Measurements from ENCODE around the gene GLB1L2.
"Not testable (repeated sequence)": the region's sequence is repeated elsewhere in the genome, so short reads cannot be mapped to it uniquely, and the experiment has no call there.

The GLB1L2 gene

DNA sequence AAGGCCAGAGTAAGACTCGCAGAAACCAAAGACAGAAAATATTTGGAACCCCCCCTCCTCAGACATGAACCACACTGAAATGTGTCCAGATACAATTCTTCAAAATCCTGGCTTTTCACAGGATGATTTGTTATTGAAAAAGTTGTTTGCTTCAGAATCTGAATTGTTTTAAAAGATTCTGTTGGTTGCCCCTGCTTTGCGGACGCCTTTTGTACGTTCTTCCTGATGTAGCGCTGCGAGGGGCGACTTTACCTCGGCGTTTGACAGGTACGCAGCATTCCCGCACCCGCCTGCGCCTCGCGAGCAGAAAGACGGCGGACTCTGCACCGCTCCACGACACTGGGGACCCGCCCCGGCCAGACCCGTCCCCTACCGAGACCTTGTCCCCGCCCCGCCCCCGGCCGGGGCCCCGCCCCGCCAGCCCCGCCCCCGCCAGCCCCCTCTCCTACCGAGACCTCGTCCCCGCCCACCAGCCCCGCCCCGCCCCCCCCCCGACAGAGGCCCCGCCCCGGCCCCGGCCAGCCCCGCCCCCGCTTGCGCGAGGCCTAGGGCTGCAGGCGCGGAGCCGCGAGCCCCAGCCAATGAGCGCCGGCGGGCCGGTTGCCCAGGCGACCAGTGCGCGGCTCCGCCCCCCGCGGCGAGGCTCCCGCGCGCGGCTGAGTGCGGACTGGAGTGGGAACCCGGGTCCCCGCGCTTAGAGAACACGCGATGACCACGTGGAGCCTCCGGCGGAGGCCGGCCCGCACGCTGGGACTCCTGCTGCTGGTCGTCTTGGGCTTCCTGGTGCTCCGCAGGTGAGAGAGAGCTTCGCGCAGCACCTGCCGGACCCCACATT is at the start of gene GLB1L2:
Gene GLB1L2, plus strand, starts transcription at position 635 of the 835 bp plus-strand sequence. Its CDS starts 74 bp downstream, at position 709.
- in situ Hi-C loops (cut with HindIII; ENCODE audit: low sequenced_read_pairs): no loop called here

- in situ Hi-C loops (cut with HindIII; ENCODE audit: low sequenced_read_pairs): no loop called here
Measured at GRCh38 chr11:134282121-134283045, 49.4 kb upstream of the GLB1L2 start.

DNA sequence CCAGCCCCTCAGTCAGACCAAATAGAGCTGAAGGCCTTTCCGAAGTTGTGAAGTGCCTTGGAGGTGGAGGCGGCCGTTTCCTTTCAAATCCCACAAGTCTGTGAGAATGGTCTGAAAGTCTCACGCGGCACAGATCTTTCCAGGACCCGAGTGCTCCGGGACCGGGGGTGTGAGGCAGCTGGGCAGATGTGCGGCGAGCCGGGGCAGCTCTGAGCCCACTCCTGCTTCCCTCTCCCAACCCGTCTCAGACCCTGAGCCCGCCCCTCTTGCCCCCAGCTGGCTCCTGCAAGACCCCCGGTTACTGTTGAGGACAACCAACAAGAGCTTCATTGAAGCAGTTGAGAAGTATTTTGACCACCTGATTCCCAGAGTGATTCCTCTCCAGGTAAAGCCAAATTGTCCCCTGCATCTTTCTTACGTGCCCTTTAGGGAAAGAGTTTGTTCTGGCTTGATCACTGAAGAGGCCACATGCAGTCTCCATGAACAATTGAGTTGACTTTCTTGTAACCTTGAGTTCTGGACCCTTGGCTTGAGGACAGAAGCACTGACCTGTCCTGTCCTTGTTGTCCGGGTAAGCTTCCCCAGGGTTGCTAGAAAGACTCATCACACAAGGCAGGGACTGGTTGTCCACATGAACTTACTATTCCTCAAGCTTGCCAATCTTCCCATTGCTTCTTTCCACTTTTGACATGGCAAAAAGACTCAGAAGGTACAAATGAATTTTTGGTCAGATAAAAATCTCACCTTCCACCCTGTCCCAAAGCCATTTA is 48.1 kb upstream of the GLB1L2 start:
- in situ Hi-C loops (cut with HindIII; ENCODE audit: low sequenced_read_pairs): no loop called here

- in situ Hi-C loops (cut with HindIII; ENCODE audit: low sequenced_read_pairs): not testable (repeated sequence)
Measured at GRCh38 chr11:134284349-134284748, 47.4 kb upstream of the GLB1L2 start.

GRCh38 chr11:134287561-134287960 is 44.2 kb upstream of the GLB1L2 start:
- in situ Hi-C loops (cut with HindIII; ENCODE audit: low sequenced_read_pairs): loop anchor here (5.0 kb wide), 1 partner anchor 105 kb away; no protein-coding TSS in a partner anchor

DNA sequence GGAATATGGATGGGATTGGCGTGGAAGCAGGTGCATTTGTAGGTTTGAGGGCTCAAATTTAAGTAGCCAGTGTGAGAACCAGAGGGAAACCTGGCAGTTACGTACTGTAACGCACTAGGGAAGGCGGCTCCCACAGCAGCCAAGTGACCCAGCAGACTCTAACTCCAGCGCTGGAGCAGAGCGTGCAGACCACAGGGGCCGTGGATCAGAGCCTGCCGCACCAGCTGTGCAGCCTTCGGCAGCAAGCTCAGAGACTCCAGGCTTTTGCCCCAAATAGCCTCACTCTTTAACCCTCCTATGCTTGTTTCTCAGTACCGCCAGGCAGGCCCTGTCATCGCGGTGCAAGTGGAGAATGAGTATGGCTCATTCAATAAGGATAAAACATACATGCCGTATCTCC is 43.3 kb upstream of the GLB1L2 start:
- in situ Hi-C loops (cut with HindIII; ENCODE audit: low sequenced_read_pairs): loop anchor here (5.0 kb wide), 1 partner anchor 104 kb away; no protein-coding TSS in a partner anchor

DNA sequence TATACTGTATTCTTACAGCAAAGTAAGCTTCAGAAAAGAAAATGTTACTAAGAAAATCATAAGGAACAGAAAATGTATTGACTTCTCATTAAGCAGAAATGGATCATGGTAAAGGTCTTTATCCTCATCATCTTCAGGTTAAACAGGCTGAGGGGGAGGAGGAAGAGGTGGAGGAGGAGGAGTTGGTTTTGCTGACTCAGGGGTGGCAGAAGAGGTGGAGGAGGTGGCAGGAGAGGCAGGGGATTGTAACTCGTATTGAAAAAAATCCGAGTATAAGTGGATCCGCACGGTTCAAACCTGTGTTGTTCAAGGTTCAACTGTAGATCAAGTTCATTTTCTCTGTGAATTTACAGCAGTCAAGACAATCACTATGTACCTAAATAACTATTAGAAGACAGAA is 42.6 kb upstream of the GLB1L2 start:
- in situ Hi-C loops (cut with HindIII; ENCODE audit: low sequenced_read_pairs): loop anchor here (5.0 kb wide), 1 partner anchor 103 kb away; no protein-coding TSS in a partner anchor

- in situ Hi-C loops (cut with HindIII; ENCODE audit: low sequenced_read_pairs): loop anchor here (5.0 kb wide), 1 partner anchor 103 kb away; no protein-coding TSS in a partner anchor
Measured at GRCh38 chr11:134289789-134290188, 42.0 kb upstream of the GLB1L2 start.

DNA sequence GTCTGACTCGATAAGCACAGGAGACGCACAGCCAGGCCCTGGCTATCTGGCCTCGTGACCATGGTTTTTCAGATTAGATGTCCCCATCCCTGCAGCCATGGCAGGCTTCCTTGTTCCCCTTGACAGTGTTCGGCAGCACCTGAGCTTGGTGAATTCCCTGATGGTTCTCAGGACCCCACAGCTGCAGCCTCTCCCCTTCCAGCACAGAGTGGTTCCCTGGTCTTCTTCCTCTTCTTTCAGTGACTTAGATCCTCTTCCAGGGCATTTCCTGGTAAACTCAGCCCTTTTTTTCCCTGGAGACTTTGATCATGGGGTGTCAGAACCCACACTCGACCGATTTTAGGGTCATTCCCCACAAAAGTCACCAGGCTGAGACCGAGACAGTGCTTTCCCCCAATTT is 41.1 kb upstream of the GLB1L2 start:
- in situ Hi-C loops (cut with HindIII; ENCODE audit: low sequenced_read_pairs): no loop called here

- in situ Hi-C loops (cut with HindIII; ENCODE audit: low sequenced_read_pairs): no loop called here
Measured at GRCh38 chr11:134291196-134291595, 40.6 kb upstream of the GLB1L2 start.

DNA sequence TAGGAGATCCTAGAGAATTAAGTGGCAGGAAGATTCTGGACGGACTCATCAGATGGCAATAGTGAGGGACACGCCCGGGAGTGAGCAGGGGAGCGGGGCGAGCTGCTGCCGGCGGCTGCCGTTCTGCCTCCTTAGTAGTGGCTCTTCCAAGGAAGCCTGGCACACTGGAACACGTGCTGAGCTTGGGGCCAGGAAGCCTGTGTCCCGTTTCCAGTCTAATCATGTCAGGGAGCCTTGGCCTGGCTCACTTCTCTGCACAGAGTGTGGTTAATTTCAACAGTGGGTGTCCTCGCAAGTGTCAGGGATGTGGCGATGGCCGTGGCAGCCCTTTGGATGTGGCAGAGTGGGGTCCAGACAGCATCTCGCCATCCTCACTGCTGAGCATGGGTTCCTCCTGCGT is 39.1 kb upstream of the GLB1L2 start:
- in situ Hi-C loops (cut with HindIII; ENCODE audit: low sequenced_read_pairs): no loop called here

GRCh38 chr11:134293119-134294113 is 38.4 kb upstream of the GLB1L2 start:
- in situ Hi-C loops (cut with HindIII; ENCODE audit: low sequenced_read_pairs): no loop called here

DNA sequence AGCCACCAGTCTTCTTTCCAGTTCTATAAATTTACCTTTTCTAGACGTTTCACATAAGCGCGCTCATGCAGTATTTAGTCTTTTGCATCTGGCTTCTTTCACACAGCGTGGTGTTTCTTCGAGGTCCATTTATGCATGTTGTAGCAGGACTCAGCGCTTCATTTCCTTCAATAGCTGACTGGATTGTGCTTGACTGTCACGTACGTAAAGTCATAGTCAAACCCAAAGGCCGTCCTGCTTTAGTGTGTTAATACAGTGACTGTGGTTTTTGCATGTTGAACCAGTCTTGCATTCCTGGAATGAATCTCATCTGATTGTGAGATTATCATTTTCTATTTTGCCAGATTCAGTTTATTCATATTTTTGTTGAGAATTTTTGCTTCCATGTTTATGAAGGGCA is 37.1 kb upstream of the GLB1L2 start:
- in situ Hi-C loops (cut with HindIII; ENCODE audit: low sequenced_read_pairs): no loop called here

GRCh38 chr11:134312223-134312622 is 19.6 kb upstream of the GLB1L2 start:
- in situ Hi-C loops (cut with HindIII; ENCODE audit: low sequenced_read_pairs): no loop called here

DNA sequence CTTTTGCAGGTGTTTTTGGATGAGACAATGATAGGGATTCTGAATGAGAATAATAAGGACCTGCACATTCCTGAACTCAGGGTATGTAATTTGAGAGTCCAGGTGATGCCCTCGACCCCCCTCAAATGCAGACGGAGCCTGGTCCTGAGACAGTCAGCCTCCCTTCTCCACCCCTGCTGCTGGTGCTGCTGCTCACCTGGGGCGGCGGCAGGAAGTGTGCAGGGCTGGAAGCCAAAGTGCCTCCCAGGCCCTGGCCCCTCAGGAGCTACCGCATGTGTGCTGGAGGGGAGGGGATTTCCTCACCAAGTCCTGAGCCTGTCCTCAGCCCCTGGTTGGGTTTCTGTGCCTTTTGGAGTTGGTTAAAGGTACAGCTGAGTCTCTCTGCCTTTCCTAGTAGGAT is 19.0 kb upstream of the GLB1L2 start:
- in situ Hi-C loops (cut with HindIII; ENCODE audit: low sequenced_read_pairs): no loop called here

DNA sequence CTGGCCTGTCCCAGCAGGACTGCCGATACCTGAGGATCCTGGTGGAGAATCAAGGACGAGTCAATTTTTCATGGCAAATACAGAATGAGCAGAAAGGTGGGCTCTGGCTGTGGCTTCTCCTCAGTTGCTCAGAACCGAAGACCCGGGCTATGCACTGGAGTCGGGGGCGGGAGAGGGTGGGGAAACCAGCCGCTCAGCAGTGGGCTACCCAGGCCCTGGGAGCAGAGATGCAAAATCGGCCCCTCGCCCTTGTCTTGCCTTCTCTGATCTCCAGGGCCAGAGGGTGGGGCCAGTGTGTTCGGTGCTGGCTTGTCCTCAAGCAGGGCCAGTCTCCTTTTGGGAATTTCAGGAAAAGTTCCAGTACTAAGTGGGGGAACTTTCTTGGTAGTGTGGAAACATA is 18.4 kb upstream of the GLB1L2 start:
- in situ Hi-C loops (cut with HindIII; ENCODE audit: low sequenced_read_pairs): no loop called here

- in situ Hi-C loops (cut with HindIII; ENCODE audit: low sequenced_read_pairs): no loop called here
Measured at GRCh38 chr11:134313821-134314607, 17.8 kb upstream of the GLB1L2 start.

DNA sequence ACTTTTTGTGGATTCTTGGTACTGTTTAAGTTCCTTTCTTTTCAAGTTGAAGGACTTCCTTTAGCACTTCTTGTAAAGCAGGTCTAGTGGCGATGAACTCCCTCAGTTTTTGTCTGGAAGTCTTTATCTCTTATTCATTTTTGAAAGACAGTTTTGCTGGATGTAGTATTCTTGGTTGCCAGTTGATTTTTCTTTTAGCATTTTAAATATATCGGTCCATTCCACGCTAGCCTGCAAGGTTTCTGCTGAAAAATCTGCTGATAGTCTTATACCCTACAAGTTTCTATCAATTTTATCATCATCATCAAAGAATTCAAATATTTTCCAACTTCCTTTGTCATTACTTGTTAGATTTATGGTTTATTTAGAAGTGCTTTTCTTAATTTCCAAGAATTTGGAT is 14.7 kb upstream of the GLB1L2 start:
- in situ Hi-C loops (cut with HindIII; ENCODE audit: low sequenced_read_pairs): no loop called here

GRCh38 chr11:134321373-134321772 is 10.4 kb upstream of the GLB1L2 start:
- in situ Hi-C loops (cut with HindIII; ENCODE audit: low sequenced_read_pairs): not testable (repeated sequence)

All from endothelial cell of hepatic sinusoid (primary cell).